GM21737 (cell line): ENCODE data around the gene FAM219B.
"Not testable (repeated sequence)": the region's sequence is repeated elsewhere in the genome, so short reads cannot be mapped to it uniquely, and the experiment has no call there.

Source experiments
- ATAC-seq: cut with Tn5 transposase; IDR thresholded peaks from one replicate; pipeline ENCODE4 v1.9.1; 2021; ENCODE audit warnings: mild to moderate bottlenecking, moderate library complexity; ENCODE audit not compliant: unreplicated experiment

FAM219B gene, protein sequence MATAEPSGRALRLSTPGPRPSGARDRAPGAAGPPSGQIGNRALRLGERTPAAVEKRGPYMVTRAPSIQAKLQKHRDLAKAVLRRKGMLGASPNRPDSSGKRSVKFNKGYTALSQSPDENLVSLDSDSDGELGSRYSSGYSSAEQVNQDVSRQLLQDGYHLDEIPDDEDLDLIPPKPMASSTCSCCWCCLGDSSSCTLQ

DNA sequence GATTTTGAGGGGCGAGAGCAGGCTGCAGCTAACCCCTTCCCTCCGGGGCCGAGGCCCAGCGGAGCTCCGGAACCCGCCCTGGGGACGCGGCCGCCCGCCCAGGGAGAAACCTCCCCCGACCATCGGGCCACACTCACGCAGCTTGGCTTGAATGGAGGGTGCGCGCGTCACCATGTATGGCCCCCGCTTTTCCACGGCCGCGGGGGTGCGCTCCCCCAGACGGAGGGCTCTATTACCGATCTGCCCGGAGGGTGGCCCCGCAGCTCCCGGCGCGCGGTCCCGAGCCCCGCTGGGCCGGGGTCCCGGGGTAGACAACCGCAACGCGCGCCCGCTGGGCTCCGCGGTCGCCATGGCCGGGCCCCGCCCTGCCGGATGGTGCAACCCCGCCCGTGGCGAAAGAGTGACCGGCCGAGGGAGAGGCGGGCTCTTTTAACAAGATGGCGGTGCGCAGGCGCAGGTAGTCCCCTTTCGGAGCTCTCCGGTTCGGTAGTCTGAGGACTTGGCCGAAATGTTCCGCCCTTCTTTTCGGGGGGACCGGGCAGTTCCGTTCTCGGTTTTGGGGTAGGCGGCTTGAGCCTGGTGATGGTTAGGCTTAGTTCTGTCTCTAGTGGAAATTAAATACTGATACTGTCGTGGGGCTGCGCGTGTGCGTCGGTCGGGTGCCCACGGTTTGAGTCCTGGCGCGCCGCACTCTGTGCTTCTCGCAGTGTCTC lies at the start of gene FAM219B:
FAM219B (minus strand) TSS at position 402 of the 713 bp plus-strand sequence; CDS start at position 351, 51 bp downstream.
- peak; percentile 84 for ATAC-seq

DNA sequence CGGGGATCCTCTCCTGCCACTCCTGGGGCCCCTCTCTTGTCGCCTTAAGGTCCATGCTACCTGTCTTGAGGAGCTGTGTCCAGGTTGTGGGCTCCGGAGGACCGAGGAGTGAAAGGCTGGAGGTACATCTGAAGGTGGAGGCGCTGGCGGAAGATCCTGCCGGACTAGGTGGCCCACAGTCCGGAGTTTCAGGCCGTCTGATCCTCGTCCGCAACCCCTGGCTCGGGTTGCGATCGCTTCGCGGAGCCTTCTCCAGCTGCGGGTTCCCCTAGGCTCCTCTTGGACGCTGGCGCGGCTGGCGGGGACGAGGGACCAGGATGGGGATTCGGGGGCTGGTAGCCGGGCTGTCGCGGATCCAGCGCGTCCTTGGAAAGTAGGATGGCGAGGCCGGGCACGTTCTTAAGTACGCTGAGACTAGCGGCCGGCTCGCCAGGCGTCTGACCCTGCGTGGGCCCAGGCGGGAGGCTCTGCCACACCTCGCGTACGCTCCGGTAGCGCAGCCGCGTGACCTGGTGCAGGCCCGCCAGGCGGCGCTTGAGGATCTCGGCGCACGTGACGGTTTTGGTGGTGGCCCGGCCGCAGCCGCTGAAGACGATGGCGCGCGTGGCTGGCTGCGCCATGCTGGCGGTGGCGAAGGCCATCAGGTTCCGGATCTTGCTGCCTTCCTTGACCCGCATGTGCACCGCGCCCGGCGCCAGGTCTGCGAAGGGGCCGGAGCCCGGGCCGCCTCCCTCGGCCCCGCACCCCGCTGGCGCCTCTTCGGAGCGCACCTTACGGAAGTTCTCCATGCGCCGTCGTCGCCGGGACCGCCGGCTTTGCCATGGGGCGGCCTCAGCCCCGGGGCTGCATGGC lies 49.4 kb upstream of the FAM219B start:
- ATAC-seq, result no peak

DNA sequence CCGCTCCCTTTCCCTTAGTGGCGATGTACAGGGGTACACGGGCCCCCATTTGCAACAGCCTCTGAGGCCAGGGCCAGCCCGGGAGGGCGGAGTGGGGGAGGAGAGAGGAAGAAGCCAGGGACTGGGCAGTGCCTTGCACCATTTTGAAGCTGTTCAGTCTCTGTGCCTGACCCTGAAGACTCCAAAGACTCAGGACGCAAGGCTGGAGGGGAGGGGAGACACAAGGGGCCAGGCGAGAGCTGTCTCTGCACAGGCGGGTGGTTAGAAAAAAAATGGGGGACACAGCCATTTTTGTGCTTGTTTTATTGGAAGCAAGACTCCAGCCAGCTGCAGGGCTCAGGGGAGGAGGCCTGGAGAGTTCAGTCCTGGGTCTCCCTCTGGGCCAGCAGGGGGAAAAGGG lies 48.4 kb upstream of the FAM219B start:
- no peak for ATAC-seq

DNA sequence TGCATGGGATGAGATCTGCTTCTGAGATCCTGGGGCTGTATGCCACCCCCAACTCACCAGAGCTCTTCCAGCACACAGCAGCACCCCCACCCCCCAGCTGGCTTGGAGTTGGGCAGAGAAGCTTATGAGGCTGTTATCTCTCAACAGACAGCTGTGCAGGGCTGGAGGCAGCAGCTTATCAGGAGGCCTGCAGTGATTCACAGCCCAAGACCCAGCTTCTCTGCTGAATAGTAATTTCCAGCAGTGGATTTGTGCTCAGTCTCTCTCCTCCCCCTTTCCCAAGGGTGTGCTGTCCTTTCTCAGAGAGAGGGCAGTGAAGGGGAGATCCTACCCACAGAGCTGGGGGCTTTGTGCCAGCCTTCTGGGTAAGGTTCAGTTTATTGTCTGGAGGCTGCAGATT lies 47.9 kb upstream of the FAM219B start:
- ATAC-seq, result no peak

DNA sequence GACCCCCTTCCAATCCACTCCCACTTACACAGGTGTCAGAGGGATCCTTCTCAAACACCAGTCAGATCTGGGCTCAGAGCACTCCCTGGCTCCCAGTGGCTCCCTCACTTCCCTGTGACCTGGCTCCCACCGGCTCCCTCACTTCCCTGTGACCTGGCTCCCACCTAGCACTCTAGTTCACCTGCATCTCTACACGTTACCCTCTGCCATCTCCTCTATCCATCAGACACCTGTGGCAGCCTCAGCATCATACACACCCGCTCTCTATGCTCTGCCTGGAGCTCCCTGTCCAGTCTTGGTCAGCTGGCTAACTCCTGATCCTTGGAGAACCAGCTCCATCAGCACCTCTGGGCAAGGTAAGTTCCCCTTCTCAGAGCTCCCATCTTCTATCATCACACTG lies 44.4 kb upstream of the FAM219B start:
- no peak for ATAC-seq

DNA sequence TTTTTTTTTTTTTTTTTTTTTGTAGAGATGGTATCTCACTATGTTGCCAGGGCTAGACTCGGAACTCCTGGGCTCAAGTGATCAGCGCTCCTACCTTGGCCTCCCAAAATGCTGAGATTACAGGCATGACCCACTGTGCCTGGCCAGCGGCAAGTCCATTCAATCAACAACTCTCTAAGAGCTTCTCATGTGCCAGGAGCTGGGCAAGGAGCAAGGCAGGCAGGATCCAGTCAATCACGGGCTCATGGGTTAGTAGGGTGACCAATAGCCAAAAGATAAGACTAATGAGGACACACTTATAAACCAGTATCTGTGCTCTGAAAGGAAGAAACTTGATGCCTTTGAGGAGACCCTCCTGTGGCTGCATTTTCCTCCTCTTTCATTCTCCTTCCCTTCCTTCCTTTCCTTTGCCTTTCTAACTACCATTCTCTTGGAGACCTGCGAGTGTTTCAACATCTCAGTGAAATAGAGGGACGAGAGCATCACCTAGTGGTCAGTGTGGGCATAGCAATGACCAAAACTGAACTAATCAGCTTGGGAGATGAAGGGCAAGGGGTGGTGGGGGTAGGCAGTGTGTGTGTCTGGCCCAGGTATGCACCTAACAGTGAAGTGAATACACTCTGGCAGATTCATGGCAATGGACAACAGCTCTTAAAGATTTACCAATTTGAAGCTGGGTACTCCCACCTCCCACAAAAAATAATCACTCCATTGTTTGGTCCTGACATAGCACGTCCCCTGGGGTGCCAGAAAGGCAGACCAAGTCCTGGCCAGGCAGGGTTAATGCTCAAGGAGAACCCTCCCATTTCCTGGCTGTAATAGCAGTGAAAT lies 43.6 kb upstream of the FAM219B start:
- ATAC-seq, result no peak

DNA sequence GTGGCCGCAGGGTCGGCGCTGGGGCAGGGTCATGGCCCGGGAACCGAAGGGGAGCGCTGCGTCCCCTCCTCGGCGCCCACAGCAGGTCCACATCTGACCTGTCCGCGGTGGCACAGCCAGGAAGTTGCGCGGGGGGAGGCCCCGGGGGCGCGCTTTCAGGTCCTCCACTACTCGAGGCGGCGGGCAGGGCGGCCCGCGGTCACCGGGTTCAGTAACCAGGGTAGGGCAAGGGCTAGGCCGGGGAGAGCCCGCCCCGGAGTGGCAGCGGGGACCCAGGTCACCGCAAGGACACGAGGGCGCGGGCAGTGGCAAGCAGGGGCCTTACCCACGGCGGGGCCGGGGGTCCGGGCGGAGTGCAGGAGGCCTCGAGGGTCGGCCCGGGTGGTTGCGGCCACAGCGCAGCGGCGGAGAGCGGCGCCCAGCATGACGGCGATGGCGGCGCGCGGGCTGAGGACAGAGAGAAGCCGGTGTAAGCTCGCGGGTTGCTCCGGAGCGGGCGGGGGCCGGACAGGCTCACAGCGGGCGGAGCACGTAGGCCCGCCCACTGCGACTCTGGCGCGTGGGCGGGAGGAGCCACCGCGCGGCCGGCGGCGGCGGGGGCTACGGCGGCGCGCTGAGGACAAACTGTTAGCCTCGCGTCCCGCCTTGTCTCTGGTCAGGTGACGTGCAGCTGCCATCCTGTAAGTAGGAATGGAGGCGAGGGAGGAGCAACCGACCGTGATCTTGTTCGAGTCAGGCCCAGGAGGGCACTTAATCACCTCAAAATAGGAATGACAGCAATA lies 31.1 kb upstream of the FAM219B start, which contains the start of gene COX5A:
COX5A (minus strand) TSS at position 484 of the 782 bp plus-strand sequence; CDS start at position 425, 59 bp downstream.
- peak; percentile 90 for ATAC-seq

DNA sequence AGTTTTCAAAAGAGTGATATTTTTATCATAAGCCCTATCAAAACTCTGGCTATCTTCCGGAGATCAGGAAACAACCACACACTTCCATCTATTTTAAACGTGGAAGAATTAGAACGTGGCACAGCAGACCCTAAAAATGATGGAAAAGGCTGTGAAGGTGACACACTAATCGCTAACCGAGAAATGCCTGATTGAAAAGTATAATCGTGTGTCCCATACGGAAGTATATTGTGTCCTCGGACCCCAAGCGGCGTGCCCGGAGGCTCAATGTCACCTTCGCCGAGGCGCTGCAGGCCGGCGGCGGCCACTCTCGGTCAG lies 30.6 kb upstream of the FAM219B start:
- no peak for ATAC-seq

DNA sequence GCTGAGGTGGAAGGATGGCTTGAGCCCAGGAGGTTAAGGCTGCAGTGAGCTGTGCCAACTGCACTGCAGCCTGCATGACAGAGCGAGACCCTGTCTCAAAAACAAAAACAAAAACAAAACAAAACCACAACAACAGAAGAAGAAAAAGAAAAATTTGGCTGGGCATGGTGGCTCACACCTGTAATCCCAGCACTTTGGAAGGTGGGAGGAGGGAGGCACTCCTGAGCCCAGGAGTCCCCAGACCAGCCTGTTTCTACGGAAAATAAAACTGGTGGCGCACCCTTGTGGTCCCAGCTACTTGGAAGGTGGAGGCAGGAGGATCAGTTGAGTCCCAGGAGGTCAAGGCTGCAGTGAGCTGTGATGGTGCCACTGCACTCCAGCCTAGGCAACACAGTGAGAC lies 28.5 kb upstream of the FAM219B start:
- ATAC-seq, result not testable (repeated sequence)

DNA sequence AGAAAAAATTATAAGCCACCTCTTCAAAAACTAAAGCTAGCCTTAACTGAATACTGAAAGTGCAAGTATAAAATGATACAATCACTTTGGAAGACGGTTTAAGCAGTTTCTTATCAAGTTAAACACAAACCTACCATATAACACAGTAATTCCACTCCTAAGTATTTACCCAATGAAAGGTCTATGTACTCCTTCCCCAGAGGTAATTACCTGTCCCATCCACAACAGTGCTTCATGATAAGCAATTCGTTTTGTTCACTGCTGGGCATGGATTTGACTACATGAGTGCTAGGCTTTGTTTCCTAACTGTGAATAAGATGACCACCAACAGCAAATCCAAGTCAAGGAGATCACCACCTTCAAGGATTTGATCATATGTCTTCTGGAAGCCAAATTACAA lies 26.9 kb upstream of the FAM219B start:
- ATAC-seq, result no peak

DNA sequence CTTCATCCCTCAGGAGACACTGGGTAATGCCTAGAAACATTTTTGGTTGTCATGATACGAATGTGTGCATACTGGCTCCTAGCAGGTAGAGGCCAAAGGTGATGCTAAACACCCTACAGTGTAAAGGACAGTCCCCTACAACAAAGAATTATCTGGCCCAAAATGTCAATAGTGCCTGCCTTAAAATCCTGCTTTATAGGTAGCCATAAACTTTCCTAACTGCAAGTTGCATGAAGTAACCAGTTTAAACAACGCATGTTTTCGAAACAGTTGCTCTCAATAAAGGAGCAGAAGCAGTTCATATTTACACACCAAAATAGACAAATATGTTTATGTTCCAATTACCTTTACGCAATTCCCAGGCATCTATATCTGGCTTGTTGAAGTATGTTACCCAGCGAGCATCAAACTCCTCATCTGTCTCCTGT lies 22.1 kb upstream of the FAM219B start:
- no peak for ATAC-seq

DNA sequence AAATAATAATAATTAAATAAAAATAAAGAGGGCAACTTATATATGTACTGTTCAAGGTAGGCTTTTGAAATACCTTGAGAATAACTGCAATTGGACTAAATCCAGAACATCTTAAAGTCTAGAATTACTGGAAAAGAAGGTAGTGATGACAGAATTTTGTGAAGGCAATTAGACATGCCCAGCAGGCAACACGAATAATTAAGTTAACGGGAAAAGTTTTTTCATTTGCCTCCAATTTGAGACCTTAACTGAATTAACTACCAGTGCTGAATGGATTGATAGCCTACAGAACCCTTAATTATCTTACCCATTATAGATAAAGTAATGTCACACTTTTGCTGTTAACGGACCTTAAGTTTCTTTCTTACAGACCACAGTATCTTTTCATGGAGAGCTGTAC lies 17.9 kb upstream of the FAM219B start:
- no peak for ATAC-seq

DNA sequence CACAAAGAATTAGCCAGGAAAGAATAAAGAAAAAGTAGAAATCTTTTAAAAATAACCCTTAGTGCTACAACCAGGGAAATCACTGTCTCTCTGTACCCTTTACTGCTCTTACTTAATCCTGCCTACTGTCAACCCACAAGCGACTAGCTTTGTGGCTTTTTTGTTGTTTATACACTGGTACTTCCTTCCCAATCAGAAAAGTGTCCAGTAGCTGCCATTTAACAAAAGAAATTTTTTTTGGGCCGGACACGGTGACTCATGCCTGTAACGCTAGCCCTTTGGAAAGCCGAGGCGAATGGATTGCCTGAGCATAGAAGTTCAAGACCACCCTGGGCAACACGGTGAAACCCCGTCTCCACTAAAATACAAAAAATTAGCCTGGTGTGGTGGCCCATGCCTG lies 13.8 kb upstream of the FAM219B start:
- no peak for ATAC-seq

DNA sequence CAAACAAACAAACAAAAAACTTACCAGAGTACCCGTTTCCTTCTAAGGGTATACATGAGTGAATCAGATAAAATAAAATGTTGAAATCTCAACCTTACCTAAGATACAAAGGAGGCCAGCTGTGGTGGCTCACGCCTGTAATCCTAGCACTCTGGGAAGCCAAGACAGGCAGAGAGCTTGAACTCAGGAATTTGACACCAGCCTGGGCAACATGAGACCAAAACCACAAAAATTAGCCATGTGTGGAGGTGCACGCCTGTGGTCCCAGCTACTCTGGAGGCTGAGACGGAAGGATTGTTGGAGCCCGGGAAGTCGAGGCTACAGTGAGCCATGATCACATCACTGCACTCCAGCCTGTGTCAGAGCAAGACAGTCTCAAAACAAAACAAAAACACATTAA lies 11.0 kb upstream of the FAM219B start:
- no peak for ATAC-seq

DNA sequence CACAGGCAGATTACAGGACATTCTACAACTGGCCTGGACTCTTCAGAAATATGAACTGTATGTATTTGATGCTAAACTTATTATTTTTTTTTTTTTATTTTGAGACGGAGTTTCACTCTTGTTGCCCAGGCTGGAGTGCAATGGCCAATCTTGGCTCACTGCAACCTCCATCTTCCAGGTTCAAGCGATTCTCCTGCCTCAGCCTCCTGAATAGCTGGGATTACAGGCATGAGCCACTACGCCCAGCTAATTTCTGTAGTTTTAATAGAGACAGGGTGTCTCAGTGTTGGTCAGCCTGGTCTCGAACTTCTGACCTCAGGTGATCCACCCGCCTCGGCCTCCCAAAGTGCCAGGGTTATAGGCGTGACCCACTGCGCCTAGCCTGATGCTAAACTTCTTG lies 7.1 kb upstream of the FAM219B start:
- ATAC-seq, result not testable (repeated sequence)

DNA sequence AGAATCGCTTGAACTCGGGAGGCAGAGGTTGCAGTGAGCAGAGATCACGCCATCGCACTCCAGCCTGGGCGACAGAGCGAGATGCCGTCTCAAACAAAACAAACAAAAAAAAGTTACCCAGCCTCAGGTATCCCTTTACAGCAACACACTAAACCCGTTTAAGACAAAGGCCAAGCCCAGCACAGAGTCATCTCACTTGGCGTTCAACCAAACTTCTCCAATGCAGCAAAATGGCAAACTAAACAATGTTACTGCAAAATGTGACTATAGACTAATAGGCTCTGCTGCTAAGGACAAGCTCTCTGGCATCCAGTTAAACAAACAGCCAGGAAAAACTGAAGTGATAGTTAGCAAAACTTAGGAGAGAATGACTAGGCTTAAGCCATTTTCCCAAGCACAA lies 6.4 kb upstream of the FAM219B start:
- no peak for ATAC-seq

DNA sequence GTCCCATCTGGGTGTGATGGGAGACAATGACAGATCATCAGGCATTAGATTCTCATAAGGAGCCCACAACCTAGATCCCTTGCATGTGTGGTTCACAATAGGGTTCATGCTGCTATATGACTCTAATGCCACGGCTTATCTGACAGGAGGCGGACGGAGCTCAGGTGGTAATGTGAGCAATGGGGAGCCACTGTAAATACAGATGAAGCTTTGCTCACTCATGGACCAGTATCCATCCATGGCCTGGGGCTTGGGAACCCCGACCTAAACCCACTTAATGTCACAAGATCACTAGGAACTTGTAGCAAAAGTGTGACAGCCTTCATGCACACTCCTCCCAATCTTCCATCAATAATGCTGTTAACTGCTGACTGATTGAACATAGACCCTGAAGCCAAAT lies 2.0 kb upstream of the FAM219B start:
- ATAC-seq, result no peak

DNA sequence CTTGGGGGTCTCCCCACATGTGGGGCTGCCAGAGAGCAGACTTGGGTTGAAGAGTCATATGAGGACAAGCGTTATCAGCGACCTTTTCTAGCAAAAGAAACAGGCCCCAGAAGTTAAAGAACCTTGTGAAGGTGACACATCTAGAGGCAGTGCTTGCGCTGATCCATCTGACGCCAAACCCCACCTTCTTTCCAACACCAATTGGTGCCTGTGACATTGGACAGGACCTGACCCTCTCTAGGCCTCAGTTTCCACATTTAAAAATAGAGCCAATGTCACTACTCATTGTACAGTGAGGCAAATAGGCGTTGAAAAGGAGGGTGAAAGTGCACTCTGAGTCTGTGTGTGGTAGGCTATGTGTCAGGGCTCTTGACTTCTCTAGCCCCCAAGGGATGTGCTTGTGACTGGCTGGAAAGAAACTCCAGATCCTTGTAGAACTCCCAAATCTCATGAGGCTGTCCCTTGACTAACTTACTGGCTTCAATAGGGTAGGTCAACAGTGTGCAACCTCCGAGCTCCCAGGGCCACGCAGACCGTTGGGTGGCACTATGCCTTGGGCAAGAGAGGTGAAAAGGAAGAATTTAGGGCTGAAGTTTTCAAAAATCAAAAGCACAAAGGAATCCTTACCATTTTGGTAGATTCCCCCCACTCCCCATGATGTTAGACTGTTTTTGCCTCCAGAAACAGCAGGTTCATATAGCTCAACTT lies 666 bp upstream of the FAM219B start:
- ATAC-seq, result no peak

DNA sequence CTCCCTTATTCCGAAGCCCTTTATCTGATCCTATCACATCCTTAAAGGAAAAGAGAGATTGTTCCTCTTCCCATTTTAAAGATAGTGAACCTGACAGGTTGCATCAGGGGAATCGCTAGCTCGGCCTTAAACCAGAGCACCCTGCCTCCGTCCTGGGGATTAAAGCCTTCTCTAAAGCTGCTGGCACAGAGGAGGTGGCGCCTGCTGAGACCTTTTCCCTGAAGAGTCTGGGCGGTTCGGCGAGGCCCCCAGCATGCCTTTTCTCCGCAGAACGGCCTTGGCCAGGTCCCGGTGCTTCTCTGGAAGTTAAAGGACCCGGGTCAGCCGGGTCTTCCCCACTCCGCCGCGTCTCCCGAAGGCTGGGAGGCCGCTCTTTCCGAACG lies 593 bp downstream of the FAM219B start:
- ATAC-seq, result peak; percentile 11
